ENCODE measurements around the gene ABCC1. TPM values are rescaled to one million over a fixed set of nuclear protein-coding genes. Genes with fewer than 3 reads are reported as not detected.

The ABCC1 gene
- total RNA-seq, 1 experiment from 2014 or later, result 61.9 TPM

GRCh38 chr16:16063683-16064082, 114.3 kb downstream of the ABCC1 start:
- ATAC-seq (no peak), DNase-seq (ENCODE audit: low spot score) (no peak)
- ChIA-PET CTCF (interaction anchor here (0.7 kb wide), 1 partner anchor 189 kb away, joined by 3 read pairs; no protein-coding TSS in a partner anchor), POLR2A (interaction anchor here (0.6 kb wide), 1 partner anchor 18 kb away, joined by 4 read pairs; no protein-coding TSS in a partner anchor)
- H3K36me3 Mint-ChIP-seq, result peaks cover 44% of the 10 kb centered on the region
- H3K4me1 Mint-ChIP-seq, result no peaks in the 10 kb centered on the region
- no peak overlapping the region for H3K4me3 Mint-ChIP-seq
- no peak overlapping the region for H3K27ac Mint-ChIP-seq
- H3K27me3 Mint-ChIP-seq (ENCODE audit: low read depth), result no peaks in the 10 kb centered on the region
- no peaks in the 10 kb centered on the region for H3K9me3 Mint-ChIP-seq
- no peak for TF ChIP-seq CREB1 (CRISPR knock-in tag; IDR thresholded peaks at IDR 0.05)
- TF ChIP-seq ATF1 (CRISPR knock-in tag; IDR thresholded peaks at IDR 0.05), result no peak
- no peak for TF ChIP-seq ZNF532 (CRISPR knock-in tag; IDR thresholded peaks at IDR 0.05; ENCODE audit: borderline replicate concordance)
- TF ChIP-seq TEAD1 (CRISPR knock-in tag; IDR thresholded peaks at IDR 0.05), result no peak
- TF ChIP-seq USF1 (CRISPR knock-in tag; IDR thresholded peaks at IDR 0.05), result no peak
- no peak for TF ChIP-seq SMAD3 (CRISPR knock-in tag; IDR thresholded peaks at IDR 0.05; ENCODE audit: borderline replicate concordance)
- TF ChIP-seq ZNF138 (CRISPR knock-in tag; conservative IDR thresholded peaks at IDR 0.05), result no peak
- TF ChIP-seq ZBTB43 (CRISPR knock-in tag; IDR thresholded peaks at IDR 0.05), result no peak
- TF ChIP-seq OVOL2 (CRISPR knock-in tag; IDR thresholded peaks at IDR 0.05; ENCODE audit: borderline replicate concordance), result no peak
- no peak for TF ChIP-seq ATF2 (CRISPR knock-in tag; IDR thresholded peaks at IDR 0.05; ENCODE audit: borderline replicate concordance, low read depth)
- no peak for TF ChIP-seq ZNF423 (CRISPR knock-in tag; IDR thresholded peaks at IDR 0.05)
- TF ChIP-seq ETV6 (CRISPR knock-in tag; IDR thresholded peaks at IDR 0.05), result no peak
- no peak for TF ChIP-seq GTF2I (CRISPR knock-in tag; conservative IDR thresholded peaks at IDR 0.05)
- TF ChIP-seq ZNF121 (CRISPR knock-in tag; IDR thresholded peaks at IDR 0.05), result no peak
- TF ChIP-seq ATF3 (CRISPR knock-in tag; conservative IDR thresholded peaks at IDR 0.05), result no peak
- TF ChIP-seq STAT6 (CRISPR knock-in tag; conservative IDR thresholded peaks at IDR 0.05; ENCODE audit: low read depth), result no peak
- TF ChIP-seq FOXJ3 (CRISPR knock-in tag; IDR thresholded peaks at IDR 0.05; ENCODE audit: borderline replicate concordance), result no peak

Measured in WTC11 (cell line).